Daoy (cell line): ENCODE results near the gene HNRNPD. TPM values are rescaled to one million over a fixed set of nuclear protein-coding genes. Genes with fewer than 3 reads are reported as not detected.
"Not testable (repeated sequence)": the region's sequence is repeated elsewhere in the genome, so short reads cannot be mapped to it uniquely, and the experiment has no call there.

Experiments
- DNase-seq: peaks from one replicate; pipeline ENCODE4 v3.0.0-alpha.2; 2015; ENCODE audit warnings: low read depth
- total RNA-seq: library from RNA; depleted of rRNA; stranded (reverse); fragments of >200 nt; shearing (Covaris generic); gene quantifications from 2 replicates; pipeline ENCODE4 v1.2.3, GENCODE V29; 2014; rRNA removed

Gene HNRNPD
- 38.6 and 40.2 TPM in 2 replicates for total RNA-seq

GRCh38 chr4:82373816-82374625, at the start of gene HNRNPD:
Gene HNRNPD (minus strand): TSS chr4:82373991. CDS start chr4:82373678, 313 bp downstream.
- DNase-seq = peak; percentile 96

- DNase-seq = no peak
Observed at GRCh38 chr4:82422616-82423015, 48.8 kb upstream of the HNRNPD start.

- DNase-seq = no peak
Observed at GRCh38 chr4:82421796-82422560, 48.2 kb upstream of the HNRNPD start.

GRCh38 chr4:82419451-82419850, 45.7 kb upstream of the HNRNPD start:
- DNase-seq = no peak

GRCh38 chr4:82415922-82416365, 42.2 kb upstream of the HNRNPD start:
- DNase-seq = no peak

- not testable (repeated sequence) for DNase-seq
Observed at GRCh38 chr4:82415061-82415460, 41.3 kb upstream of the HNRNPD start.

- DNase-seq = no peak
Observed at GRCh38 chr4:82403725-82404124, 29.9 kb upstream of the HNRNPD start.

GRCh38 chr4:82402196-82402775, 28.5 kb upstream of the HNRNPD start:
- DNase-seq = no peak

GRCh38 chr4:82401600-82401999, 27.8 kb upstream of the HNRNPD start:
- DNase-seq = no peak

GRCh38 chr4:82398263-82398662, 24.5 kb upstream of the HNRNPD start:
- no peak for DNase-seq

- no peak for DNase-seq
Observed at GRCh38 chr4:82397527-82397926, 23.7 kb upstream of the HNRNPD start.

GRCh38 chr4:82394896-82395295, 21.1 kb upstream of the HNRNPD start:
- no peak for DNase-seq

GRCh38 chr4:82390061-82390460, 16.3 kb upstream of the HNRNPD start:
- not testable (repeated sequence) for DNase-seq

- no peak for DNase-seq
Observed at GRCh38 chr4:82388405-82388804, 14.6 kb upstream of the HNRNPD start.

GRCh38 chr4:82386312-82386711, 12.5 kb upstream of the HNRNPD start:
- DNase-seq = not testable (repeated sequence)

- no peak for DNase-seq
Observed at GRCh38 chr4:82382751-82383150, 9.0 kb upstream of the HNRNPD start.

- no peak for DNase-seq
Observed at GRCh38 chr4:82381661-82382296, 8.0 kb upstream of the HNRNPD start.

- no peak for DNase-seq
Observed at GRCh38 chr4:82381235-82381634, 7.4 kb upstream of the HNRNPD start.

- DNase-seq = no peak
Observed at GRCh38 chr4:82380831-82381230, 7.0 kb upstream of the HNRNPD start.

- no peak for DNase-seq
Observed at GRCh38 chr4:82380344-82380743, 6.6 kb upstream of the HNRNPD start.

- no peak for DNase-seq
Observed at GRCh38 chr4:82376109-82376508, 2.3 kb upstream of the HNRNPD start.

GRCh38 chr4:82373486-82373815, 340 bp downstream of the HNRNPD start:
- DNase-seq = no peak
